Measurements from ENCODE around the gene SERTM1. TPM values are rescaled to one million over a fixed set of nuclear protein-coding genes. Genes with fewer than 3 reads are reported as not detected.

Gene SERTM1
- total and polyA plus RNA-seq, 2 of the 4 experiments (the other 2 are of a cell fraction) = not detected

DNA sequence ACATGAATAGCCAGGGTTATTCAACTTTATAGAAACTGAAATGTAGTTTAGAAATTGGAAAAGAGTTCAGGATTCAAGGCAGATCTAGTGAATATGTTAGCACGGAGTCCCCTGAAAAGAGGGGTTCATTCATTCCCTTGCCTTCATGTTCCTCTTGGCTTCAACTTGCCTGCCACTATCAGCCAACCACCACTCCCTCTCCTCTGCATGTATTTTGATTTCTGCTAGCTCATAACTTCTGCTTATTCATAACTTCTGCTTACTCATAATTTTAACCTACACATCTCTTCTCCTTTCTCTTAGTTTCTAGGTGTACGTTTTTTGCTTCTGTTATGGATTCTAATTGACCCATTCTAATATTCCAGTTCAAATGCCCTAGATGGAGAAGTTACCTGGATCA is 5.5 kb upstream of the SERTM1 start:
- no peak overlapping the region for H4K5ac ChIP-seq (ENCODE audit: low read depth, low read length)
- H3K9me1 ChIP-seq (ENCODE audit: insufficient read depth, low read length) = no peaks in the 10 kb centered on the region
- no peak overlapping the region for H2BK20ac ChIP-seq (ENCODE audit: low read depth, low read length)
- no peak overlapping the region for H3K4me2 ChIP-seq (ENCODE audit: low read depth, low read length)
- H4K20me1 ChIP-seq (ENCODE audit: insufficient read depth, low read length) = no peaks in the 10 kb centered on the region
- no peaks in the 10 kb centered on the region for H3K4me1 ChIP-seq (ENCODE audit: control insufficient read depth, insufficient read depth, low read length)
- H2AK9ac ChIP-seq (replicated peaks; ENCODE audit: low read depth, low read length, poor library complexity) = no peak overlapping the region
- no peak overlapping the region for H2BK5ac ChIP-seq (ENCODE audit: low read depth, low read length, poor library complexity, severe bottlenecking)
- no peak overlapping the region for H3K27ac ChIP-seq (ENCODE audit: insufficient read depth, low read length)
- no peak overlapping the region for H3K4ac ChIP-seq (ENCODE audit: low read depth, low read length)
- no peak overlapping the region for H2BK15ac ChIP-seq (ENCODE audit: low read depth, low read length)
- H4K8ac ChIP-seq (ENCODE audit: low read depth in 2 of 2, low read length in 2 of 2) = no peak overlapping the region
- no peaks in the 10 kb centered on the region for H3K36me3 ChIP-seq (ENCODE audit: control insufficient read depth, insufficient read depth, low read length)
- H3K56ac ChIP-seq (ENCODE audit: extremely low read depth, insufficient read depth, low read length) = no peak overlapping the region
- no peaks in the 10 kb centered on the region for H3K79me1 ChIP-seq (ENCODE audit: low read depth in 1 of 2, low read length in 2 of 2)
- no TSS peak for BruUV-seq (replicated peaks)
- no peak overlapping the region for H3K23ac ChIP-seq (ENCODE audit: low read depth, low read length)
- in situ Hi-C loops (cut with MboI; ENCODE audit: low sequenced_read_pairs) = loop anchor here (10.0 kb wide), 1 partner anchor 64 kb away; no protein-coding TSS in a partner anchor
- no peak overlapping the region for H2AFZ ChIP-seq (replicated peaks; ENCODE audit: low read length, poor library complexity)
- H3K27me3 ChIP-seq (ENCODE audit: control insufficient read depth, insufficient read depth, low read length) = peaks cover 5% of the 10 kb centered on the region
- no peak for ATAC-seq (ENCODE audit: low read depth)
- no peaks in the 10 kb centered on the region for H3K9me3 ChIP-seq (ENCODE audit: control insufficient read depth, insufficient read depth, low read length)
- TF ChIP-seq RFX5 (IDR thresholded peaks at IDR 0.05; ENCODE audit: low read depth, low read length) (no peak), SMC3 (IDR thresholded peaks at IDR 0.05; ENCODE audit: low read depth, low read length) (no peak), RAD21 (IDR thresholded peaks at IDR 0.05; ENCODE audit: low read length) (no peak), FOS (IDR thresholded peaks at IDR 0.05; ENCODE audit: low read depth, low read length) (no peak)
- H4K91ac ChIP-seq (ENCODE audit: insufficient read depth, low read depth, low read length) = no peak overlapping the region
- no CpG with 5 or more reads among the region's 2 CpGs for WGBS, 2 experiments (ENCODE audit: extremely low coverage in 2 of 2, insufficient read length in 1 of 2)
- H2AK5ac ChIP-seq (ENCODE audit: low read depth, low read length) = no peak overlapping the region
- no peak overlapping the region for H2BK120ac ChIP-seq (ENCODE audit: low read depth, low read length)
- no peak overlapping the region for H3K18ac ChIP-seq (ENCODE audit: low read depth, low read length)
- no peak for DNase-seq
- dilution Hi-C loops (cut with HindIII; ENCODE audit: low sequenced_read_pairs, unreplicated experiment) = no loop called here
- intact Hi-C loops (cut with micrococcal nuclease) = no loop called here
- H3K4me3 ChIP-seq (ENCODE audit: insufficient read depth, low read depth, low read length) = no peak overlapping the region
- H3K14ac ChIP-seq (replicated peaks; ENCODE audit: low read depth, low read length) = no peak overlapping the region
- no peak overlapping the region for H3K9ac ChIP-seq (ENCODE audit: low read depth, low read length)
- POLR2A ChIA-PET (ENCODE audit: unreplicated experiment) = no interaction called here
- CTCF ChIA-PET = no interaction called here

Measured in IMR-90 (cell line).